OCI-M2 (cell line): ENCODE measurements around the gene TSPAN3.
A peak's percentile ranks its signal among the peaks of the same experiment; 100 is the strongest.

ENCODE experiments used
- DNase-seq: peaks from one replicate; lab custom pipeline; 2025; ENCODE audit not compliant: unreplicated experiment; lab: John Stamatoyannopoulos, UW

TSPAN3 gene

DNA sequence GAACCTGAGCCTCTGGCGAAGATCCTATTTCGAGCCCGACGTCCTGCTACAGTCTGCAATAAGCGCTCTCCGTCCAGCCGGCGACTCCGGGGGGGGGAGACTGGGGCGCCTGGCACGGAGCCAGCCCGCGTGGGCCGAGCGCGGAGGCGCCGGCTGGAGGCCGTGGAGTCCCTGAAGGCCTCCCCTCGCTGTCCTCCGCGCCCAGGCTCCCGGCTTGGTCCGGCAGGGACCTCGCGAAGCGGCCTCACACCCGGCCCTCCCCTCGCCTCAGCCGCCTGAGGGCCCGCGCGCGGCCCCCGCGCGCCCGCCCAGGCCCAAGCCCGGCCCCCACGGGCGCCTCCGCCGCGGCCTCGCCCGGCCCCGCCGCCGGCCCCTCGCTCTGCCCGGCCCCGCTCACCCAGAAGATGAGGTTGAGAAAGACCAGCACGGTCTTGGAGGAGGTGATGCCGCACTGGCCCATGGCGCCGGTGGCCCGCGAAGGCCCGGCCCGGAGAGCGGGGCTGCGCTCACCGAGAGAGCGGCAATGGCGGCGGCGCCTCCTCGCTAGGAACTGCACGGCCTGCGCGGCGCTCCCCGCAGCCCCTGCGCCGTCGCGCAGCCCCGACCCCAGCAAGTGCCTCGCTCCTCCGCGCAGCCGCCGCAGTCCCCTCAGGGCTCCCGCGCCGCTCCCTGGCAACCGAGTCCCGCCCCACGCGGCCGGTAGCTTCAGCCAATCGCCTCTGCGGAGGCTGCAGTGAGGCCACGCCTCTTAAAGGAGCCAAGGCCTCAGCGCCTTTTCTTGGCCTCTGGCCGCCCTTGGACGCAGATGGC lies at the start of gene TSPAN3:
TSS of gene TSPAN3 (minus strand) at position 615 of the 810 bp plus-strand sequence. CDS start at position 460, 155 bp downstream.
- DNase-seq: peak; percentile 11

DNA sequence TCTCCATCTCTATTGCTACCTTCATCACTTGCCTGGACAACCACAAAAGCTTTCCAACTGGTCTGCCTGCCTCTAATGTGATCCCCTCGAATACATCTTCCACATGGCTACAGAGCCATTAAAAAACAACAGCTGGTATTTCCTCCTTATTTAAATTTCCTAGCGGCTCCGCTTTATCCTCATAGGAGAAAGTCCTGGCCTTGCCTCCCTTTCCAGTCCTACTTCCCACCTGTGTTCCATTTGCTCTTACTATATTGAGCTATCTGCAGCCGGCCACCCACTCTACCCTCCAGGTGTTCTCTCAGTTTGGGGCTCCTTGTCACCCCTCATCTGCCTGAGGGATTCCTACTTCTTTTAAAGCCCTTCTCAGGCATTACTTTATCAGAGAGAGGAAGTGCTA lies 49.7 kb upstream of the TSPAN3 start:
- DNase-seq: no peak

DNA sequence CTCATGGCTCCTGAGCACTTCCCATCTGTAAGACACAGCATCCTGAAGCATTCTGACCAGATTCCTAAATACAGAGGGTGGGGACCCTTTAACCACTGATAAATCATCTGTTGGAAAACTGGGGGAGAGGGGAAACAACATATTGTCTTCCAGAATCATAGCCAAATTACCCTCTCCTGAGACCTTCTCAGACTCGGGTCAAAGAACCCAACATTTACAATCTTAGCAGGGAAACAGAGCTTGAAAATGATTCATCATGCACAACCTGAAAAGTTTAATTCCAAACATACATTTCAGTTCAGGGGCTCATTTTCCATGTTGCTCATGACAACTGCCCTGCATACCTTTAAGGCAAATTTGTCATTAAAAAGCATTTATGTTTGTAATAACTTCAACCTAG lies 48.5 kb upstream of the TSPAN3 start:
- DNase-seq: no peak

DNA sequence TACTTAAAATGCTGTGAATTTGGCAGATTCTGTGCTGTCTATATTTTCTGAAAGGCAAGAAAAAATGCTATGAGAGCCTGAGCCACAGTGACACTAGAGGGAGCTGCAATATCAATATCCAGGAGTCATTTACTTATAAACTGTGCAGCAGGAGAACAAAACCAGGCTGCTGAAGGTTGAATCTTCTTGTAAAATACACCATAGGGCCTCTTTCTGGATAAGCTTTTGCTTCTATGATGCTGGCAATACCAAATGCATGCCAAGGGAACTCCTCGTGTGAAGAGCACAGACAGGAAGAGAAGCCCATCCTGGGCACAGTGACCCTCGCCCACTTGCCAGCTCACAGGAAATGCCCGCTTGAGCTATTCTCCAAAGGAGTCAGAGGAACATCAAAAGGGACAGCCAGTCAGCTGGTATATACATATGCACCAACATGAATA lies 48.0 kb upstream of the TSPAN3 start:
- no peak for DNase-seq

DNA sequence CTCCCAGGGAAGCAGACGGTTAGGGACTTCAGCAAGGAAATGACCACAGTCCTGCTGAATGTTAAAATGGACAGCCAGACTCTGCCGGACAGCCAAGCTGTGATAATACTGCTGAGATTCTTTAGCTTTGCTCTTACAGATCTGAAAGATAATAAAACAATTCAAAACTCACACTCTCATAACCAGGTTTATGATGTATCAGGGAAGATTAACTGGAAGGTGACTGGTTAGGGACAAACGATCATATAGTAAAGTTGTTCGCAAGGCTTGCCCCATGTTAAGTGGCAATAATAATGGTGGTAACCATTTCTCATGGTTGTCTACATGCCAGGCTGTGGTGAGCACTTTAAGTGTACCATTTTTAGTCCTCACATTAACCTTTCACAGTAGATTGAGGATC lies 44.3 kb upstream of the TSPAN3 start:
- DNase-seq: no peak

GRCh38 chr15:77112838-77113504 lies 42.1 kb upstream of the TSPAN3 start:
- DNase-seq: no peak

- DNase-seq: no peak
Observed at GRCh38 chr15:77111789-77112188, 40.9 kb upstream of the TSPAN3 start.

GRCh38 chr15:77107531-77108355 lies 36.8 kb upstream of the TSPAN3 start:
- no peak for DNase-seq

- no peak for DNase-seq
Observed at GRCh38 chr15:77107068-77107467, 36.2 kb upstream of the TSPAN3 start.

DNA sequence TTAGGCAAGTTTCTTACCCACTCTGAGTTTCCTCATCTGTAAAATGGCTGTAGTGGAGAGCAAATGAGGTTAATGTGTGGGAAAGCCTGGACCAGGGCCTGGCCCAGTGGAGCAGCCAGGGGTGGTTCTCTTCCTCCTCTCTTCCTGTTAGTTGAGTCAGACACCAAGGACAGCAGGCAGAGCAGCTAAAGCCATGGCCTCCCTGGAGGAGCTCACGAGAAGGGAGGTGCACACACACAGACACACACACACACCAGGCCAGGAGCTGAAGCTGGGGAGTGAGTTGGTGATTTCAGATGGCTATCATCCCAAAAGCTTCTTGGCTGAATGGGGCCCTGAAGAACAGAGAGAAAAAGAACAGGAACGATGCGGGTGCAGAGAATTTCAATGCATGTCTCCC lies 33.2 kb upstream of the TSPAN3 start:
- DNase-seq: no peak

- no peak for DNase-seq
Observed at GRCh38 chr15:77099741-77100463, 29.0 kb upstream of the TSPAN3 start.

GRCh38 chr15:77098572-77098971 lies 27.7 kb upstream of the TSPAN3 start:
- DNase-seq: no peak

DNA sequence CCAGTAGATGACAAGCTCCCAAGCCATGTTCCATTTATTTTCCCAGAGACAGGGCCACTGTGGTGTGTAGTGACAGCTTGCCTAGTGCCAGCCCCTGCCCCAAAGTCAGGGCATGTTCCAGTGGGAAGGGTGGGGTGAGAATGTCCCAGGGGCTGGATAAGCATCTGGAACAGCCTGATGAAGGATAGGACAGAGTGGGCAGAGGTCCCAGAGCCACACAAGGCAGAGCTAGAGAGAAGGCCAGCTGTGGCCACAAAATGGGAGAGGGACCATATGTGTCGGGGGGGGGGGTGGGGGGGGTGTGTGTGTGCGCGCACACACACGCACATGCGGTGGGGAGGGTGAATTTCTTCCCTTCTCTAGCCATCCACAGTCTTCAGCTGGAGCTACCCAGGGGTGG lies 27.0 kb upstream of the TSPAN3 start:
- no peak for DNase-seq

DNA sequence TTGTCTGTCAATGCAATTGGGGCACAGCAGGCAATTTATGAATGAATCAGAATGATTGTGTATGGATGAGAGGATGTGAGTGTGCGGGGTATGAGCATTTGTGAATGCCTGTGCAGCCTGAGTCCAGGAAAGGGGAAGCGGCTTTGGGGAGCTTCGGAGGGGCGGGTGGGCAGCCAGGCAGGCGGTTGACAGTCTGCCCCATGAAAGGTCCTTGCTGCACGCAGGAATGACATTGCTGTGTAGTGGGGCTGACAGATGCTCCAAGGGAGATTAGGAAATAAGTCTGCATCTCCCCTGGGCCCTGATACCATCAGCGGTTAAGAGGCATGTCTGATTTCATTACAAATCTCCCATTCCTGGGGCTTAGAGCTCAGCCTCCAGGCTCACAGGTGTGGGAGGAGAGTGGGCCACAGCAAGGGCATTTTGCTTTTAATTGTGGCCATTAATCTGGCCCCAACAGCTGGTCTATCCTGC lies 26.4 kb upstream of the TSPAN3 start:
- DNase-seq: no peak

GRCh38 chr15:77096541-77096940 lies 25.6 kb upstream of the TSPAN3 start:
- no peak for DNase-seq

DNA sequence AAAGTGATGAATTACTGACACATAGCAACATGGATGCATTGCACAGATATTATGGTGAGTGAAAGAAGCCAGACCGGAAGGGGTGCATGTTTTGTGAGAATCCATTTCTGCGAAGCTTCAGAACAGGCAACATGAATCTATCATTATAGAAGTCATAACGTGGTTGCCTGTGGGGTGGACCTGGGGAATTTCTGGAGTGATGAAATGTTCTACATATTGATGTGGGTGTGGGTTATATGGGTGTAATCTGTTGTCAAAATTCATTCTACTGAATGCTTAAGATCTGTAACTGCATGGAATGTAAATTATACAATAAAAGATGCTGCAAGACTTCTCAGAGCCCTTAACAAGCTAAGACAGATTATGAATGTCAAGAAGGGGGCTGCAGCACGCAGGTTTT lies 25.2 kb upstream of the TSPAN3 start:
- DNase-seq: no peak

DNA sequence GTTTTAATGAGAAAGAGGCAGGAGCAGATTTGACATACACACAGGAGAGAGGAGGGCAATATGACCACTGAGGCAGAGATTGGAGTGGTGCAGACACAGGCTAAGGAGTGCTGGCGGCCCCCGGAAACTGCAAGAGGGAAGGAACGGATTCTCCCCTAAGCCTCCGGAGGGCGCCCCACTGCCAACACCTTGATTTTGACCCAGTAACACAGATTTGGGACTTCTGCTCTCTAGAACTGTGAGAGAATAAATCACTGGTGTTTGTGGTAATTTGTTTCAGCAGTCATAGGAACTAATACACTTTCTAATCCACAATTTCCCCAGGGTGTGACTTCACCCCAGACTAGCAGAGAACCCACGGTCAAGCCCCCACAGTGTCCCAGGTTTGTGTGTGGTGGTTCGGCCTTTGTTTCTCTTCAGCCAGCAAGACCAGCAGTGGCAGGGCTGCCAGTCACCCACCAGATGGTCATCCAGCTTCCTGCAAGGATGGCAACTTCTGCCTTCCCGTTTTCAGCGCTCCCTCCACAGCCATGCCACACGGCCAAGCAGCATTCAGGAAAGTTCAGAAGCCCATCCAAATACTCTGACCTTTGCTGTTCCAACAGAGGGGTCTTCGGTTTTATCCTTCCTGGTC lies 23.6 kb upstream of the TSPAN3 start:
- DNase-seq: no peak

GRCh38 chr15:77093436-77093835 lies 22.5 kb upstream of the TSPAN3 start:
- DNase-seq: no peak

DNA sequence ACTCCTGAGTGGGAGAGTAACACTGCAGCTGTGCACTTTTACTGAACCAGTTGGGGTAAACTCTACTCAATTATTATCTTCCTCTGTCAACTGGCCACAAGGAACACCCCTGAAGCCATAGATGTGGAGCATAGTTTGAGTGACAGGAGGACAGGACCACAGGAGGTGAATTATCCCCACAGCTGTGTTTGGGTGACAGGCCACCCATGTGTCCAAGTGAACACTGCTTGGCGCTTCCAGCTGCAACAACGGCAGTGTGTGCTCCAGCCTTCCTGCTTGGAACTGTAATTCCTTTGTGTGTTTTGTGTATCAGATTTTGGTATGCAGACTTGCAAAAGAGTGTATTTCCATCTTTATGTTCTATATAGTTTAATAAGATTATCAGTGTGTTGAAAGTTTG lies 20.2 kb upstream of the TSPAN3 start:
- DNase-seq: no peak

DNA sequence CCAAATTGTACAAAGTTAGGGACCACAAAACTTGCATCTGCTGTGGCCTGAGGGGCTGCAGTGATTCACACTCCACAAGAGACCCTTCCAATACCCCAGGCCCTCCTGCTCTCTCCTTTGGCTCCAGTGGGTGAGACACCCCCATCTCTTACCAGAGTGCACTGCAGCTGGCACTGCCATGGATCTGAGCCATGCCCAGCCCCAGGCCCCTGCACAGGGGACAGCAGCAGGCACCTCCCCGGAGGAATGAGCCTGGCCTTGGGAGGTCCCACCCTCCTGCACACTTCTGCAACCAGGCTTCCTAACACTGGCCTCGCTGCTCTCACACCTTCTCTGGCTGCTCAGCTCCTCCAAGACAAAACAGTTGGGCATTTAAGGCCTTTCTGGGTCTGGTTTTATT lies 16.3 kb upstream of the TSPAN3 start:
- no peak for DNase-seq
